Activated CD4-positive, alpha-beta memory T cell treated with anti-CD3 and anti-CD28 coated beads for 36 hours (primary cell): ENCODE results near the gene LRRC10. TPM values are rescaled to one million over a fixed set of nuclear protein-coding genes. Genes with fewer than 3 reads are reported as not detected.
"Not testable (repeated sequence)": the region's sequence is repeated elsewhere in the genome, so short reads cannot be mapped to it uniquely, and the experiment has no call there.

Experiments
- CTCF ChIA-PET: fragments of 350-600 bp; sonication (Branson Sonifier 250); formaldehyde crosslinking; loops from one replicate; lab custom pipeline; 2021; ENCODE audit warnings: antibody characterized with exemption, inconsistent platforms; lab: Charles Lee
- POLR2A ChIA-PET: fragments of 350-600 bp; sonication (Branson Sonifier 250); formaldehyde crosslinking; loops from one replicate; lab custom pipeline; 2021; ENCODE audit warnings: antibody characterized with exemption; lab: Charles Lee
- DNase-seq: peaks from one replicate; pipeline ENCODE4 v3.0.0-alpha.2; 2020
- H3K27ac Mint-ChIP-seq: one replicate; pipeline ENCODE4 v1.8.0; 2021; ENCODE audit warnings: mixed read lengths
- H3K27me3 Mint-ChIP-seq: one replicate; pipeline ENCODE4 v1.8.0; 2021; ENCODE audit warnings: mixed read lengths
- H3K36me3 Mint-ChIP-seq: one replicate; pipeline ENCODE4 v1.8.0; 2021; ENCODE audit warnings: mixed read lengths
- H3K4me1 Mint-ChIP-seq: one replicate; pipeline ENCODE4 v1.8.0; 2021; ENCODE audit warnings: low read depth, mixed read lengths
- H3K4me3 Mint-ChIP-seq: one replicate; pipeline ENCODE4 v1.8.0; 2021; ENCODE audit warnings: mild to moderate bottlenecking, mixed read lengths
- H3K9me3 Mint-ChIP-seq: one replicate; pipeline ENCODE4 v1.8.0; 2021; ENCODE audit warnings: mixed read lengths
- intact Hi-C: fragments of 100-400 bp; cut with micrococcal nuclease; formaldehyde crosslinking; loops from one replicate; pipeline ENCODE4 v1.15.1; 2023
- total RNA-seq, 2 experiments: library from RNA; stranded (reverse); gene quantifications; one replicate each; pipeline ENCODE4 v1.2.3, GENCODE V29; 2021

Gene LRRC10
- total RNA-seq, 2 experiments from 2014 or later, result not detected

DNA sequence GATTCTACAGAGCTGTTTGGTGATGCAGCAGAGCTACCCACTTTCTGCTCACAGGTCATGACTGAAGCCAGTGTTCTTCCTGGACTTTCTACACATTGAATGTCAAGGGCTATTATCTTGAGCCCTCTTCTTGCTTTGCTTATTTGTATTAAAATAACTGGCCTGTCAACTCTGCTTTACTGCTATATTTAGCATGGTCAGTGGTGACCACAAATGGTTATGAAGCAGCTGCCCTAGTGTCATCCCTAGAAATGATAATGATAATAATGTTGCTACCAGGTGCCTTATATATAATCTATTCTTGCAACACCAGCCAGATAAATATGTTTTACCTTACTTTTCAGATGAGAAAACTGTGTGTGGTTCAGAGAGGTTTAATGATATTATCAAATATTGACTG, 2.6 kb upstream of the LRRC10 start:
- no peak for DNase-seq
- ChIA-PET POLR2A (no interaction called here), CTCF (no interaction called here)
- H3K4me3 Mint-ChIP-seq, result no peak overlapping the region
- H3K9me3 Mint-ChIP-seq, result no peaks in the 10 kb centered on the region
- H3K4me1 Mint-ChIP-seq, result no peaks in the 10 kb centered on the region
- intact Hi-C loops, result no loop called here
- peaks cover 16% of the 10 kb centered on the region for H3K27me3 Mint-ChIP-seq
- H3K27ac Mint-ChIP-seq, result no peak overlapping the region
- no peaks in the 10 kb centered on the region for H3K36me3 Mint-ChIP-seq

DNA sequence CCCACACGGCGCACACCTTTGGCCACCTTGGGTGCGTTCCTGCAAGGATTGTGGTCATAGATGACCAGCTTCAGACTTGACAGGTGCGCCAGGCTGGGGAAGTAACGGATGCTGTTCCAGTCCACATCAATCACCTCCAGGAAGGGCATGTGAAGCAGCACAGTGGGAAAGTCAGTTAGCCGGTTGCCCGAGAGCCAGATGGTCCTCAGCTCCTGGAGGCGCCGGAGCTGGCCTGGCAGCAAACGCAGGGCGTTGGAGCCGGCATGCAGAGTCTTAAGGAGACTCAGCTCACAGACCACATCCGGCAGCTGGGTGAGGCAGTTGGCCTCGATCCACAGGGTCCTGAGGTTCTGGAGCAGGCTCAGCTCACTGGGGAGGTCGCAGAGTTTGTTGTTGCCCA, 581 bp downstream of the LRRC10 start:
- intact Hi-C loops, result no loop called here
- no peak for DNase-seq
- H3K9me3 Mint-ChIP-seq, result no peaks in the 10 kb centered on the region
- H3K27ac Mint-ChIP-seq, result no peak overlapping the region
- H3K36me3 Mint-ChIP-seq, result no peaks in the 10 kb centered on the region
- H3K4me3 Mint-ChIP-seq, result no peak overlapping the region
- ChIA-PET CTCF (interaction anchor here (1.1 kb wide), 1 partner anchor 29 kb away, joined by 3 read pairs; no protein-coding TSS in a partner anchor), POLR2A (no interaction called here)
- H3K27me3 Mint-ChIP-seq, result peaks cover 5% of the 10 kb centered on the region
- no peaks in the 10 kb centered on the region for H3K4me1 Mint-ChIP-seq

DNA sequence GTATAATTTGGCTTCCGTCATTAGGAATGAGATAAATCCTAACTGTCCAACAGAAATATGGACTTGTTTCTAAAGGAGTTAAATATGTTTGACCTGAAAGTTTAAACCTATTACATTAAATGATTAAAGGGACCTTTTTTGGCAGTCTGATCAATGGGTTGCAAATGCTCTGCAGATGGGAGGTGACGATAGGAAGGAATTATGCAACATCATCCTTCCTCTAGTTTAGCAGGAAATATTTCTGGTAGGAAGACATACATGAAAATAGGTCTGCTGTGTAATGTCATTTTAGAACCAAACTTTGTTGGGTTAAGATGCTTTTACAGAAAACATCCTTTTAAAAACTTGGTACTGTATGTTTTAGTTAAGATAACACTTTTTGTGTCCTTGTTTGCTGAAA, 2.6 kb downstream of the LRRC10 start:
- H3K4me3 Mint-ChIP-seq, result no peak overlapping the region
- intact Hi-C loops, result no loop called here
- POLR2A ChIA-PET, result interaction anchor here (0.7 kb wide), 1 partner anchor 803 kb away, joined by 3 read pairs; no protein-coding TSS in a partner anchor
- H3K36me3 Mint-ChIP-seq, result peaks cover 5% of the 10 kb centered on the region
- DNase-seq, result no peak
- H3K27me3 Mint-ChIP-seq, result no peaks in the 10 kb centered on the region
- H3K9me3 Mint-ChIP-seq, result peaks cover 2% of the 10 kb centered on the region
- CTCF ChIA-PET, result no interaction called here
- no peaks in the 10 kb centered on the region for H3K4me1 Mint-ChIP-seq
- H3K27ac Mint-ChIP-seq, result no peak overlapping the region

DNA sequence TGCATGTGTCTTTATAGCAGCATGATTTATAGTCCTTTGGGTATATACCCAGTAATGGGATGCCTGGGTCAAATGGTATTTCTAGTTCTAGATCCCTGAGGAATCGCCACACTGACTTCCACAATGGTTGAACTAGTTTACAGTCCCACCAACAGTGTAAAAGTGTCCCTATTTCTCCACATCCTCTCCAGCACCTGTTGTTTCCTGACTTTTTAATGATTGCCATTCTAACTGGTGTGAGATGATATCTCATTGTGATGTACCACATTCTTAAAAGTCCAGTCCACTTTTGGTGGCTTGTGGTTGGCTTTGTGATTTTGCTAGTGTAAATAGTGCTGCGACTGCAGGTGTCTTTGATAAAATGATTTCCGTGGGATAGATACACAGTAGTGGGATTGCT, 6.4 kb downstream of the LRRC10 start:
- CTCF ChIA-PET, result interaction anchor here (1.5 kb wide), 1 partner anchor 34 kb away, joined by 4 read pairs; no protein-coding TSS in a partner anchor

DNA sequence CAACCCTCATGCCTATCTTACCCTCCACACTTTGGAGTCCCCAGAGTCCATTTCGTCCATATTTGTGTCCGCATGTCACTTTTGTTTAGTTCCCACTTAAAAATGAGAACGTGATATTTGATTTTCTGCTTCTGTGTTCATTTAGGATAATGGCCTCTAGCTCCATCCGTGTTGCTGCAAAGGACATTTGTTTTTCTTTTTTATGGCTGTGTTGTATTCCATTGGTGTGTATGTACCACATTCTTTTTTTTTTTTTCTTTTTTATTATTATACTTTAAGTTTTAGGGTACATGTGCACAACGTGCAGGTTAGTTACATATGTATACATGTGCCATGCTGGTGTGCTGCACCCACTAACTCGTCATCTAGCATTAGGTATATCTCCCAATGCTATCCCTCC, 7.2 kb downstream of the LRRC10 start:
- H3K36me3 Mint-ChIP-seq, result peaks cover 34% of the 10 kb centered on the region
- H3K27ac Mint-ChIP-seq, H3K27me3 Mint-ChIP-seq, DNase-seq, CTCF ChIA-PET, POLR2A ChIA-PET, H3K4me1 Mint-ChIP-seq, H3K4me3 Mint-ChIP-seq, intact Hi-C loops, H3K9me3 Mint-ChIP-seq: not testable (repeated sequence)

More for the DNA sequence above, 6.4 kb downstream of the LRRC10 start:
- H3K9me3 Mint-ChIP-seq, intact Hi-C loops, DNase-seq, H3K27ac Mint-ChIP-seq, H3K4me3 Mint-ChIP-seq, H3K4me1 Mint-ChIP-seq, POLR2A ChIA-PET, H3K27me3 Mint-ChIP-seq: not testable (repeated sequence)
- H3K36me3 Mint-ChIP-seq, result peaks cover 31% of the 10 kb centered on the region

DNA sequence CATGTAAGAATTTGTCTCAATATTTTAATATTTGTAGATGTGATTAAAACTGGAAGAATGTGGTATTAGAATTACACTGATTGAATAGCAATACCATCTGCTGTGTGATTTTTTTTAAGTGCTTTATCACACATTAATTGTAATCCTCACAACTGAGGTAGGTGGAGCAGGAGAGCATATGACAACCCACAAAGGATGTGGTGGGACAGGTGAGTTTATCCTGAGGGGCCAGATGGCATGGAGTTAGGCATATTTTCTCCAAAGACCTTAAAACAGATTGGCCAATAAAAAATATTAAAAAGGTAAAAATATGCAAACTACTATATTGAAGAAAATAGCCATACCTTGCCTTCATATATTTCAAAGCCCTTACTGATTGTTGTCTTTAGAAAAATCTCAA, 7.8 kb downstream of the LRRC10 start:
- no peak for DNase-seq
- POLR2A ChIA-PET, result no interaction called here
- intact Hi-C loops, result no loop called here
- H3K36me3 Mint-ChIP-seq, result peaks cover 38% of the 10 kb centered on the region
- H3K27me3 Mint-ChIP-seq, result no peaks in the 10 kb centered on the region
- CTCF ChIA-PET, result no interaction called here
- peaks cover 2% of the 10 kb centered on the region for H3K9me3 Mint-ChIP-seq
- no peaks in the 10 kb centered on the region for H3K4me1 Mint-ChIP-seq
- H3K4me3 Mint-ChIP-seq, result no peak overlapping the region
- H3K27ac Mint-ChIP-seq, result no peak overlapping the region

DNA sequence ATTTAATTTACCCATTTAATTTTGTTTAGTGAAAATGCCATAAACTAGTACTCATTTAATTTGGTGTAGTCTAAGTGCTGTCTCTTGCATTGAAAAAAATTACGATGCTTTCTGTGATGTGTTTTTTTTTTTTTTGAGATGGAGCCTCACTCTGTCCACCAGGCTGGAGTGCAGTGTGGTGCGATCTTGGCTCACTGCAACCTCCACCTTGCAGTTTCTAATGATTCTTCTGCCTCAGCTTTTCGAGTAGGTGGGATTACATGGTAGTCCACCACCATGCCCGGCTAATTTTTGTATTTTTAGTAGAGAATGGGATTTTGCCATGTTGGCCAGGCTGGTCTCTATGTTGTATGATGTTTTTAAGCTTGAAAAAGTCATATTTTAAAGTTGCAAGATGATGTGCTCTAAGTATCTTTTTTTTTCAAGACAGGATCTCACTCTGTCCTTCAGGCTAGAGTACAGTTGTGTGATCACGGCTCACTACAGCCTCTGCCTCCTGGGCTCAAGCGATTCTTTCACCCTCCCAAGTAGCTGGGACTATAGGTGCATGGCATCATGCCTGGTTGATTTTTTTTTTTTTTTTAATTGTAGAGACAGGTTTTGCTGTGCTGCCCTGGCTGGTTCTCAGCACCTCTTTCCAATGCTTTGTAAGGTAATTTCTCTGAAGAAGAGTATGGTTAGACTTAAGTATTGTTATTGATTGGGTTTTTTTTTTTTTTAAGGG, 8.6 kb downstream of the LRRC10 start:
- H3K4me1 Mint-ChIP-seq, result no peaks in the 10 kb centered on the region
- H3K4me3 Mint-ChIP-seq, result no peak overlapping the region
- intact Hi-C loops, result no loop called here
- ChIA-PET CTCF (no interaction called here), POLR2A (no interaction called here)
- H3K9me3 Mint-ChIP-seq, result peaks cover 2% of the 10 kb centered on the region
- DNase-seq, result no peak
- no peaks in the 10 kb centered on the region for H3K27me3 Mint-ChIP-seq
- no peak overlapping the region for H3K27ac Mint-ChIP-seq
- H3K36me3 Mint-ChIP-seq, result peaks cover 45% of the 10 kb centered on the region

DNA sequence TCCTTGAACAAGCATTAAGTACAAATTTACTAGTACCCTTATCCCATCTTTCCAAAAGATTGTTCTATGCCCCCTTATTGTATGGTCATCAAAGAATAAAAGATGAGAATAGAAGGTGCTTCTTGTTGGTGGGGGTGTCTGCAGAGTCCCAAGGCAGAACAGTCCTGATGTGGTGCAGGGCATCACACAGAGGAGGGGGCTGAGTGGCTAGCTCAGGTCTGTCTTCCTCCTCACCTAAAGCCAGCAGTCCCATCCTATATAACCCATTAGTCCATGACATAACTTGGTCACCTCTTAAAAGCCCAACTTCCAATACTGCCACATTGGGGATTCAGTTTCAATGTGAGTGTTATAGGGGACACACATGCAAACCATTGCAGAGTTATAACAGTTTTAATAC, 9.9 kb downstream of the LRRC10 start:
- H3K9me3 Mint-ChIP-seq, result peaks cover 2% of the 10 kb centered on the region
- no peak overlapping the region for H3K4me3 Mint-ChIP-seq
- peaks cover 6% of the 10 kb centered on the region for H3K4me1 Mint-ChIP-seq
- H3K36me3 Mint-ChIP-seq, result peaks cover 55% of the 10 kb centered on the region
- ChIA-PET CTCF (interaction anchor here (1.4 kb wide), 1 partner anchor 30 kb away, joined by 4 read pairs; no protein-coding TSS in a partner anchor), POLR2A (no interaction called here)
- no peaks in the 10 kb centered on the region for H3K27me3 Mint-ChIP-seq
- DNase-seq, result no peak
- H3K27ac Mint-ChIP-seq, result no peak overlapping the region
- intact Hi-C loops, result no loop called here

DNA sequence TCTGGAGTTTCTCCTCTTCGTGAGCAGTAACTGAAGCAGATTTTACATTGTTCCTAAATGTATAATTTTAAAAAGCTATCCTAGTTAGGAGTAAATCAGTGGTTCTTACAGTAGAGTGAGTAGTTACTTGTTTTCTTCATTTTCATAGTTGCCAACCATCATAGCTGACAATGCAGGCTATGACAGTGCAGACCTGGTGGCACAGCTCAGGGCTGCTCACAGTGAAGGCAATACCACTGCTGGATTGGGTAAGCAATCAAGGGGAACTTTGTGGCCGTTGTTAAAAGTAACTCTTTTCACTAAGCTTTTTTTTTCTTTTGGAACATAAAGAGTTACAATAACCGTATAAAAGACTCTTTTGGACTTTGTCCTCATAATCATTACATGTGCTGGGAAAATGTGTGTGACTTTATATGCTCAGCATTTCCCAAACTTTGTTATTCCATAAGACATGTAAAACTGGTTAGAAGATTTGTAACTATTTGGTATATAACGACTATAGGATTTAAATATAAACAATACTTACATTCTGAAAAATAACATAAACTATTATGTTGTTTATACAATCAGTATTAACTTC, 12.4 kb downstream of the LRRC10 start:
- Mint-ChIP-seq H3K4me3 (no peak overlapping the region), H3K9me3 (peaks cover 1% of the 10 kb centered on the region), H3K27me3 (no peaks in the 10 kb centered on the region), H3K27ac (peak overlapping the region; percentile 33), H3K36me3 (peaks cover 67% of the 10 kb centered on the region), H3K4me1 (peaks cover 10% of the 10 kb centered on the region)
- POLR2A ChIA-PET, result no interaction called here
- CTCF ChIA-PET, result interaction anchor here (0.9 kb wide), 1 partner anchor 309 kb away, joined by 3 read pairs; no protein-coding TSS in a partner anchor
- DNase-seq, result no peak
- intact Hi-C loops, result no loop called here

DNA sequence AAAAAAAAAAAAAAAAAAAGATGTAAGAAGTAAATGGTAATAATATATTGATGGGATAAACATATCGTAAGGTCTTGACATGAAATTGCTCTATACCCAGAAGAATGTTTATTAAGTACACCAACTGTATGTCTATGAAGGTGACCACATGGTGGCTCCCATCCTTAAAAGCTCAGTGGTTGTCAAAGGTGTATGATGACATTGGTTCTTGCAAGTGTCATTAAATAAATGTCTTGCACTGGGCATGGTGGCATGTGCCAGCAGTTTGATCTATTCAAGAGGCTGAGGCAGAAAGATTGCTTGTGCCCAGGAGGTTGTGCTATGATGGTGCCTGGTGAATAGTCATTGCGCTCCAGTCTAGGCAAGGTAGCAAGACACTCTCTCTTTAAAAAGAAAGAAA, 15.0 kb downstream of the LRRC10 start:
- ChIA-PET POLR2A (no interaction called here), CTCF (no interaction called here)
- Mint-ChIP-seq H3K9me3 (no peaks in the 10 kb centered on the region), H3K36me3 (peaks cover 65% of the 10 kb centered on the region), H3K27me3 (no peaks in the 10 kb centered on the region), H3K4me1 (peaks cover 22% of the 10 kb centered on the region), H3K27ac (no peak overlapping the region), H3K4me3 (no peak overlapping the region)
- no peak for DNase-seq
- intact Hi-C loops, result no loop called here

DNA sequence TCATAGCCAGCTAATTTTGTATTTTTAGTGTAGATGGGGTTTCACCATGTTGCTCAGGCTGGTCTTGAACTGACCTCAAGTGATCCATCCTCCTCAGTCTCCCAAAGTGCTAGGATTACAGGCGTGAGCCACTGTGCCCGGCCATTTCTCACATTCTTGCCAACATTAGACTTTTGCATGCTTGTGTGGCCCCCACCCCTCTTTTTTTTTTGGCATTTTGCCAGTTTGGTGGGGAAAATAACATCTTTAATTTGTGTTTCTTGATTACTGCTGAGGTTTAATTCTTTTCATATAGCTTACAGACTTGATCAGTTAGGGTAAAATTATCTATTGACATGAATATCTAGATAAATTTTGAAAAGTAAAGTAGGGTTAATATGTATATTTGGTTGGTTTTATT, 21.6 kb downstream of the LRRC10 start:
- no peak overlapping the region for H3K27ac Mint-ChIP-seq

DNA sequence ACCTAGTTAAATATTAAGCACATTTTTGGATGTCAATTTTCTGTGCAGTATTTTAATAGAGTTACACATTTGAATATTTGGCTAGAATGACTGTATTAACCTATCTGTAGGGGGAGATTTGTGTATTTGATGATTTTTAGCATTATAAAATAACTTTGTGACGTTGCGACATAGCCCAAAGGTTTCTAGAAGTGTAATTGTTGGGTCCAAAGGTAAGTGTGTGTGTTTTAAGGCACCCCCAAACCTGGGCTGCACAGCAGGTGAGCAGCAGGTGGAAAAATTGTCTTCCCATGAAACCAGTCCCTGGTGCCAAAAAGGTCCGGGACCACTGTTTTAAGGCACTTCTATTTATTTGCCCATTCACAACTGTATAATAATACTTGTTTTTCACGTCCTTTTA, 22.2 kb downstream of the LRRC10 start:
- H3K36me3 Mint-ChIP-seq, result peaks cover 52% of the 10 kb centered on the region
- H3K4me1 Mint-ChIP-seq, result peaks cover 45% of the 10 kb centered on the region
- POLR2A ChIA-PET, result no interaction called here
- CTCF ChIA-PET, result no interaction called here
- no peaks in the 10 kb centered on the region for H3K9me3 Mint-ChIP-seq
- no peak overlapping the region for H3K27ac Mint-ChIP-seq
- H3K4me3 Mint-ChIP-seq, result no peak overlapping the region
- no peaks in the 10 kb centered on the region for H3K27me3 Mint-ChIP-seq
- no peak for DNase-seq
- intact Hi-C loops, result loop anchor here (10.0 kb wide), 2 partner anchors 656 to 776 kb away; partner anchors contain the start of genes CNOT2 and KCNMB4

More for the DNA sequence above, 21.6 kb downstream of the LRRC10 start:
- no peak for DNase-seq
- no peaks in the 10 kb centered on the region for H3K27me3 Mint-ChIP-seq
- H3K4me3 Mint-ChIP-seq, result no peak overlapping the region
- ChIA-PET POLR2A (no interaction called here), CTCF (interaction anchor here (0.8 to 1.2 kb wide), 3 partner anchors 18 to 232 kb away, joined by 3 read pairs; no protein-coding TSS in a partner anchor)
- H3K36me3 Mint-ChIP-seq, result peaks cover 56% of the 10 kb centered on the region
- H3K9me3 Mint-ChIP-seq, result no peaks in the 10 kb centered on the region
- intact Hi-C loops, result loop anchor here (10.0 kb wide), 2 partner anchors 656 to 776 kb away; partner anchors contain the start of genes CNOT2 and KCNMB4
- H3K4me1 Mint-ChIP-seq, result peaks cover 43% of the 10 kb centered on the region
